ENCODE data around the gene CYP2W1.
A peak's percentile ranks its signal among the peaks of the same experiment; 100 is the strongest.

CYP2W1 gene

GRCh38 chr7:966291-967069 is 16.5 kb upstream of the CYP2W1 start:
- DNase-seq (ENCODE audit: low spot score), result no peak

GRCh38 chr7:967361-968082 is 15.5 kb upstream of the CYP2W1 start:
- no peak for DNase-seq (ENCODE audit: low spot score)

- DNase-seq (ENCODE audit: low spot score), result no peak
Observed at GRCh38 chr7:968205-969105, 14.5 kb upstream of the CYP2W1 start.

GRCh38 chr7:969403-969802 is 13.6 kb upstream of the CYP2W1 start:
- no peak for DNase-seq (ENCODE audit: low spot score)

GRCh38 chr7:970744-971143 is 12.2 kb upstream of the CYP2W1 start:
- DNase-seq (ENCODE audit: low spot score), result no peak

- DNase-seq (ENCODE audit: low spot score), result no peak
Observed at GRCh38 chr7:972110-972509, 10.9 kb upstream of the CYP2W1 start.

GRCh38 chr7:972676-973309 is 10.2 kb upstream of the CYP2W1 start:
- no peak for DNase-seq (ENCODE audit: low spot score)

- DNase-seq (ENCODE audit: low spot score), result no peak
Observed at GRCh38 chr7:973312-973711, 9.7 kb upstream of the CYP2W1 start.

GRCh38 chr7:974172-974571 is 8.8 kb upstream of the CYP2W1 start:
- DNase-seq (ENCODE audit: low spot score), result no peak

GRCh38 chr7:974820-975681 is 7.9 kb upstream of the CYP2W1 start, which contains the start of gene COX19:
Gene COX19 (minus strand): TSS chr7:975549. CDS start chr7:975509, 40 bp downstream.
- peak; percentile 55 for DNase-seq (ENCODE audit: low spot score)

- DNase-seq (ENCODE audit: low spot score), result no peak
Observed at GRCh38 chr7:975702-976473, 7.1 kb upstream of the CYP2W1 start.

- DNase-seq (ENCODE audit: low spot score), result no peak
Observed at GRCh38 chr7:976901-977325, 6.1 kb upstream of the CYP2W1 start.

- peak; percentile 98 for DNase-seq (ENCODE audit: low spot score)
Observed at GRCh38 chr7:977326-978048, 5.5 kb upstream of the CYP2W1 start.

- DNase-seq (ENCODE audit: low spot score), result no peak
Observed at GRCh38 chr7:978049-978346, 5.0 kb upstream of the CYP2W1 start.

GRCh38 chr7:978416-979091 is 4.4 kb upstream of the CYP2W1 start:
- DNase-seq (ENCODE audit: low spot score), result no peak

GRCh38 chr7:979151-979550 is 3.8 kb upstream of the CYP2W1 start:
- no peak for DNase-seq (ENCODE audit: low spot score)

- no peak for DNase-seq (ENCODE audit: low spot score)
Observed at GRCh38 chr7:979886-980571, 3.0 kb upstream of the CYP2W1 start.

- DNase-seq (ENCODE audit: low spot score), result no peak
Observed at GRCh38 chr7:981793-982510, 1.0 kb upstream of the CYP2W1 start.

Data from pons (tissue), 1 donor.